Endothelial cell of hepatic sinusoid (primary cell): ENCODE measurements around the gene MME.
"Not testable (repeated sequence)": the region's sequence is repeated elsewhere in the genome, so short reads cannot be mapped to it uniquely, and the experiment has no call there.

Source experiments
- in situ Hi-C: cut with HindIII; loops from 2 replicates; pipeline ENCODE4 v1.10.0; 2017; ENCODE audit warnings: low sequenced_read_pairs

Gene MME

GRCh38 chr3:155190691-155191090 lies 110.6 kb downstream of the MME start:
- in situ Hi-C loops: no loop called here

GRCh38 chr3:155192957-155193746 lies 113.0 kb downstream of the MME start:
- in situ Hi-C loops: no loop called here

GRCh38 chr3:155193868-155194267 lies 113.7 kb downstream of the MME start:
- in situ Hi-C loops: no loop called here

- in situ Hi-C loops: no loop called here
Observed at GRCh38 chr3:155194973-155195957, 115.1 kb downstream of the MME start.

GRCh38 chr3:155196131-155197021 lies 116.3 kb downstream of the MME start:
- in situ Hi-C loops: no loop called here

GRCh38 chr3:155197786-155198185 lies 117.7 kb downstream of the MME start:
- in situ Hi-C loops: no loop called here

GRCh38 chr3:155202626-155203025 lies 122.5 kb downstream of the MME start:
- in situ Hi-C loops: no loop called here

GRCh38 chr3:155204851-155205250 lies 124.7 kb downstream of the MME start:
- in situ Hi-C loops: no loop called here

GRCh38 chr3:155208183-155208800 lies 128.2 kb downstream of the MME start:
- in situ Hi-C loops: no loop called here

GRCh38 chr3:155210736-155211135 lies 130.6 kb downstream of the MME start:
- in situ Hi-C loops: no loop called here

GRCh38 chr3:155211266-155211665 lies 131.1 kb downstream of the MME start:
- in situ Hi-C loops: no loop called here

GRCh38 chr3:155211940-155212339 lies 131.8 kb downstream of the MME start:
- in situ Hi-C loops: no loop called here

- in situ Hi-C loops: not testable (repeated sequence)
Observed at GRCh38 chr3:155216007-155216406, 135.9 kb downstream of the MME start.

- in situ Hi-C loops: no loop called here
Observed at GRCh38 chr3:155217591-155217990, 137.5 kb downstream of the MME start.

- in situ Hi-C loops: no loop called here
Observed at GRCh38 chr3:155218462-155218861, 138.3 kb downstream of the MME start.

- in situ Hi-C loops: no loop called here
Observed at GRCh38 chr3:155219106-155219505, 139.0 kb downstream of the MME start.

- in situ Hi-C loops: no loop called here
Observed at GRCh38 chr3:155225417-155225816, 145.3 kb downstream of the MME start.

GRCh38 chr3:155227141-155227540 lies 147.0 kb downstream of the MME start:
- in situ Hi-C loops: no loop called here

- in situ Hi-C loops: no loop called here
Observed at GRCh38 chr3:155228676-155229075, 148.6 kb downstream of the MME start.

GRCh38 chr3:155229086-155229485 lies 149.0 kb downstream of the MME start:
- in situ Hi-C loops: no loop called here
